Subcutaneous adipose tissue (tissue), 4 donors: ENCODE results near the gene MFNG. TPM values are rescaled to one million over a fixed set of nuclear protein-coding genes. Genes with fewer than 3 reads are reported as not detected.

Source experiments
- CTCF ChIP-seq: fragments of 450-650 bp; IDR thresholded peaks from one replicate; pipeline ENCODE4 v1.5.1; 2016; ENCODE audit warnings: low read depth, mild to moderate bottlenecking, control low read depth, antibody characterized with exemption, moderate library complexity
- total RNA-seq, 4 donors: library from RNA; depleted of rRNA; stranded (reverse); fragments of >200 nt; gene quantifications; one replicate each; pipeline ENCODE4 v1.1.0, GENCODE V29; 2016

Gene MFNG
- total RNA-seq, 4 donors from 2014 or later = 9.0 to 24.3 (median 17.3) TPM

GRCh38 chr22:37482244-37482643 is 3.9 kb downstream of the MFNG start:
- TF ChIP-seq CTCF = no peak

GRCh38 chr22:37481347-37481907 is 4.8 kb downstream of the MFNG start:
- TF ChIP-seq CTCF = no peak

- TF ChIP-seq CTCF = no peak
Observed at GRCh38 chr22:37480387-37481346, 5.5 kb downstream of the MFNG start.

- no peak for TF ChIP-seq CTCF
Observed at GRCh38 chr22:37479196-37479595, 7.0 kb downstream of the MFNG start.

- no peak for TF ChIP-seq CTCF
Observed at GRCh38 chr22:37476389-37477329, 9.5 kb downstream of the MFNG start.

- no peak for TF ChIP-seq CTCF
Observed at GRCh38 chr22:37474447-37475090, 11.6 kb downstream of the MFNG start.
